Prostate gland (tissue), 2 donors: ENCODE measurements around the gene NEK4. TPM values are rescaled to one million over a fixed set of nuclear protein-coding genes. Genes with fewer than 3 reads are reported as not detected.

Source experiments
- DNase-seq: peaks from one replicate; pipeline ENCODE4 v3.0.0-alpha.2; 2019; ENCODE audit warnings: low spot score
- H3K27ac ChIP-seq, 2 donors: fragments of 200-600 bp; sonication (generic); 2 replicates each; pipeline ENCODE4 v1.5.1; 2017 to 2019
- H3K27me3 ChIP-seq: fragments of 200-600 bp; sonication (generic); replicated peaks from 2 replicates; pipeline ENCODE4 v1.5.1; 2019; ENCODE audit not compliant: insufficient read depth
- H3K36me3 ChIP-seq, 2 donors: fragments of 200-600 bp; sonication (generic); 1 replicate in 1 of 2; 2 replicates in 1 of 2; pipeline versions ENCODE4 v1.5.1 to v1.8.1; 2017 to 2019
- H3K4me1 ChIP-seq: fragments of 200-600 bp; sonication (generic); replicated peaks from 2 replicates; pipeline ENCODE4 v1.5.1; 2019
- H3K4me3 ChIP-seq, 2 donors: fragments of 200-600 bp; sonication (generic); 2 replicates each; pipeline ENCODE4 v1.5.1; 2017 to 2019
- H3K9me3 ChIP-seq: fragments of 200-600 bp; sonication (generic); 2 replicates; pipeline ENCODE4 v1.5.1; 2017
- POLR2A ChIP-seq: fragments of 450-650 bp; IDR thresholded peaks from one replicate; pipeline ENCODE4 v1.6.1; 2016; ENCODE audit warnings: antibody characterized with exemption, mild to moderate bottlenecking
- POLR2AphosphoS5 ChIP-seq: sonication (generic); formaldehyde crosslinking; IDR thresholded peaks from one replicate; pipeline ENCODE4 v1.6.1; 2017; ENCODE audit warnings: antibody characterized with exemption
- WGBS: methylation state at CpG from one replicate; pipeline ENCODE4 v1.1.5; 2018; 5-methylcytosine and 5-hydroxymethylcytosine counted together
- intact Hi-C: fragments of 100-400 bp; cut with DNase I; formaldehyde crosslinking; loops from one replicate; pipeline ENCODE4 v1.14.2; 2022
- total RNA-seq, 2 donors: library from RNA; depleted of rRNA; stranded (reverse); fragments of >200 nt; gene quantifications; one replicate each; pipeline ENCODE4 v1.1.0, GENCODE V29; 2016
- TF ChIP-seq, protein P1 (sequence below), 4 experiments: fragments of 200-600 bp in 2 of 4; fragments of 450-650 bp in 2 of 4; sonication (generic) in 2 of 4; IDR thresholded peaks; 1 replicate in 3 of 4; 2 replicates in 1 of 4; pipeline ENCODE4 v1.5.1; 2016 to 2019; ENCODE audit warnings: antibody characterized with exemption in 4 of 4, mild to moderate bottlenecking in 2 of 4, moderate library complexity in 2 of 4

Gene NEK4
- total RNA-seq = 10 to 100 TPM; 24.5 to 49.9 TPM

DNA sequence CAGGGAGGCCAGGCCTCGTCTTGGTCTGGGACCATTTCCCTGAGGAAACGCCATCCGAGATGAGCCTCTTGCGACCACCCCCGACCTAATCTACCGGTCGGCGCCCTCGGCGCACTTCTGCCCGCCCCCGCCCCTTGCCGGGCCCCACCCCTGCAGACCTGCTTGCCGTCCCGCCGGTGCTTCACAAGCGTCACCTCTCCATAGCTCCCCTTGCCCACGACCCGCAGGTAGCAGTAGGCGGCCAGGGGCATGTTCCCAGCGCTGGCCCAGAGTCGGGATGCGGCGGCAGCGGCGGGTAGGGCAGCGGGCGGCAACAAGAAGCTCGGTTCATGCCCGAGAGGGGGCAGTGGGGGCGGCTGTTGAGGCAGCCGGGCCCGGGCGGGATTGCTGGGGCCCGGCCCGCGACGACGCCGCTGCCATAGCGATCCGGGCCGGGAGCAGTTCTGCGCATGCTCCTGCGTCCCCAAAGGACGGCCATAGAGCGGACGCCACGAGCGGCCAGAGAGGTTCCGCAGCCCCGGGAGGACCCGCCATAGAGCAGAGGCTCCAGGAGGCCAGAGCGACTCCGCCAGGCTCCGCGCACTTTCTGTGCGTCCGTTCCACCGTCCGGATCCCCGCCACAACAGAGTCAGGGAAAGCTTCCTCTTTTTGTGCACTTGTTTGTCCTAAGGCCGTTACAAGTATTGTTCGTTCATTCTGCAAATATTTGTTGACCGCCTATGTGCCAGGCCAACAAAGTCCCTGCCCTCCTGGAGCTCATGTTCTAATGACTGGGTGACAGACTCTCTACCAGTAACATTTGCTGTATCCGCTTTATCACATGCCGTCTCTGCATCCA lies at the start of gene NEK4:
TSS of gene NEK4 (minus strand) at position 445 of the 838 bp plus-strand sequence. CDS start at position 251, 194 bp downstream.
- TF ChIP-seq, protein P1, sequence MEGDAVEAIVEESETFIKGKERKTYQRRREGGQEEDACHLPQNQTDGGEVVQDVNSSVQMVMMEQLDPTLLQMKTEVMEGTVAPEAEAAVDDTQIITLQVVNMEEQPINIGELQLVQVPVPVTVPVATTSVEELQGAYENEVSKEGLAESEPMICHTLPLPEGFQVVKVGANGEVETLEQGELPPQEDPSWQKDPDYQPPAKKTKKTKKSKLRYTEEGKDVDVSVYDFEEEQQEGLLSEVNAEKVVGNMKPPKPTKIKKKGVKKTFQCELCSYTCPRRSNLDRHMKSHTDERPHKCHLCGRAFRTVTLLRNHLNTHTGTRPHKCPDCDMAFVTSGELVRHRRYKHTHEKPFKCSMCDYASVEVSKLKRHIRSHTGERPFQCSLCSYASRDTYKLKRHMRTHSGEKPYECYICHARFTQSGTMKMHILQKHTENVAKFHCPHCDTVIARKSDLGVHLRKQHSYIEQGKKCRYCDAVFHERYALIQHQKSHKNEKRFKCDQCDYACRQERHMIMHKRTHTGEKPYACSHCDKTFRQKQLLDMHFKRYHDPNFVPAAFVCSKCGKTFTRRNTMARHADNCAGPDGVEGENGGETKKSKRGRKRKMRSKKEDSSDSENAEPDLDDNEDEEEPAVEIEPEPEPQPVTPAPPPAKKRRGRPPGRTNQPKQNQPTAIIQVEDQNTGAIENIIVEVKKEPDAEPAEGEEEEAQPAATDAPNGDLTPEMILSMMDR (IDR thresholded peaks at IDR 0.05) = peak in 1 of 4 experiments; percentile 26
- TF ChIP-seq POLR2AphosphoS5 (peak; percentile 84), POLR2A (peak; percentile 52)
- Histone ChIP-seq H3K27me3 (no peaks in the 10 kb centered on the region), H3K4me3 (peak within 1 kb of the TSS; percentile 79 to 96), H3K36me3 (no peaks in the 10 kb centered on the region), H3K9me3 (no peaks in the 10 kb centered on the region), H3K27ac (peak within 1 kb of the TSS; percentile 71 to 73), H3K4me1 (no peaks in the 10 kb centered on the region)
- DNase-seq = peak; percentile 90
- intact Hi-C loops = loop anchor here (10.0 kb wide), 1 partner anchor 304 kb away; no protein-coding TSS in a partner anchor
- under 1% methylated on average over 65 of the region's 67 CpGs for WGBS

DNA sequence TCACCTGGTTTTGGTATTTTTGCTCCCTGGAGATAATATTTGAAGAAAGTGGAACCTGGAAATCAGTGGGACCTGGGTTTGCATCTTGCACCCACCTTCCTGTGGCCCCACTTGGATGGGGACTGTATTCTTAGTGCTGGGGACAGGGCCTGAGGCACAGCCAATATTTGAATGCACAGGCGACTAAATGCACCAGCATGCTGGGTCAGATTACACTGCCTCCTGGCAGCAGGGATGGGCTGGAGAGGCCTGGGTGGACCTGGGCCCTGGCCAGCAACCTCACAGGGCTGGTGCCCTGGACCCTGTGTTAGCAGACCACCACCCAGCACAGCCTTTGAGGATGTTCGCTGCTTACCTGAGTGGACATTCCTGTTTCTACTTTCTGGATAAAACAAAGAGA lies 49.2 kb upstream of the NEK4 start:
- 80% methylated on average over 2 of the region's 2 CpGs for WGBS
- H3K36me3 ChIP-seq = no peaks in the 10 kb centered on the region
- H3K27me3 ChIP-seq = no peaks in the 10 kb centered on the region
- DNase-seq = no peak
- TF ChIP-seq POLR2AphosphoS5 = no peak
- TF ChIP-seq, protein P1 (IDR thresholded peaks at IDR 0.05) = no peak
- no peak overlapping the region for H3K27ac ChIP-seq
- H3K4me3 ChIP-seq = no peak overlapping the region
- intact Hi-C loops = no loop called here
- H3K9me3 ChIP-seq = no peaks in the 10 kb centered on the region
- H3K4me1 ChIP-seq = no peaks in the 10 kb centered on the region

DNA sequence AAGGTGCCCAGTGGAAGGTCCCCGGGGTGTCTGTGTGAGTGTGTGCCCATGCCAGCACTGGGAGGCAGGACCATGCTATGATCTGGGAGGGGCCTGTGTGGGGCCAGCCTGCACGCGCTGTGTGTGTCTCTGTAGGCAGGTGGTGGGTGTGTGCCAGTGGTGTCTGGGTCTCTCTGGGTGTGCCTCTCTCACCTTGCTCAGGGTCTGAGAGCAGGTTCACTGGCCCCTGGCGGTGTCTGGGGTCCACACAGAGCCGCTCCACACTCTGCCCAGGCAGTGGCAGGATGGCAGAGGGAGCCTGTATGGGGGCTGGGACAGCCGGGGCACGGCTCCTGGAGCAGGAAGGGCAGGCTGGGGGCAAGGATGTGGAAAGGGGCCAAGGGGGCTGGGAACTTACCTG lies 47.1 kb upstream of the NEK4 start:
- TF ChIP-seq, protein P1 (IDR thresholded peaks at IDR 0.05) = no peak
- TF ChIP-seq POLR2A (no peak), POLR2AphosphoS5 (no peak)
- no peak overlapping the region for H3K27ac ChIP-seq
- no peak for DNase-seq
- no peaks in the 10 kb centered on the region for H3K36me3 ChIP-seq
- intact Hi-C loops = no loop called here
- no peaks in the 10 kb centered on the region for H3K27me3 ChIP-seq
- WGBS = 91% methylated on average over 7 of the region's 7 CpGs
- H3K9me3 ChIP-seq = no peaks in the 10 kb centered on the region
- no peak overlapping the region for H3K4me3 ChIP-seq
- no peaks in the 10 kb centered on the region for H3K4me1 ChIP-seq

DNA sequence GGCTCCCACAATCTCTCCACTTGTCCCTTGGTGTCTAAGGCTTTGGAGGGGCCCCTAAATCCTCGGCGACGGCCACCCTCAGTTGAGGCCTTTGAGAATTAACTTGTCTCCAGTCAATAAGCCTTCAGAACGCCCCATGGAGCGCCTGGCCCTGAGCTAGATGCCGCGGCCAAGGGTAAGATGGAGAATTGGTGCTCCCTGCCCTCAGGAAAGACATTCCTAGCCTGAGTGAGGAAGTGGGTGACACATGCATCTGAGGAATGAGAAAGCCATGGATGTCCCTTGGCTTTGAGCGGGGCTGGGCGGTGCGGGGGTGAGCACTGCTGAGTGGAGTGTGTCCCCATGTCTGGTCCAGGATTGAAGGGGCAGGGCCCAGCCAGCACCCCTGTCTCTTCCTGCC lies 46.5 kb upstream of the NEK4 start:
- Histone ChIP-seq H3K27ac (no peak overlapping the region), H3K9me3 (no peaks in the 10 kb centered on the region), H3K36me3 (no peaks in the 10 kb centered on the region), H3K27me3 (no peaks in the 10 kb centered on the region), H3K4me3 (no peak overlapping the region), H3K4me1 (no peaks in the 10 kb centered on the region)
- DNase-seq = no peak
- intact Hi-C loops = no loop called here
- TF ChIP-seq POLR2A = no peak
- TF ChIP-seq POLR2AphosphoS5 = no peak
- TF ChIP-seq, protein P1 (IDR thresholded peaks at IDR 0.05) = no peak
- WGBS = 92% methylated on average over 10 of the region's 10 CpGs

DNA sequence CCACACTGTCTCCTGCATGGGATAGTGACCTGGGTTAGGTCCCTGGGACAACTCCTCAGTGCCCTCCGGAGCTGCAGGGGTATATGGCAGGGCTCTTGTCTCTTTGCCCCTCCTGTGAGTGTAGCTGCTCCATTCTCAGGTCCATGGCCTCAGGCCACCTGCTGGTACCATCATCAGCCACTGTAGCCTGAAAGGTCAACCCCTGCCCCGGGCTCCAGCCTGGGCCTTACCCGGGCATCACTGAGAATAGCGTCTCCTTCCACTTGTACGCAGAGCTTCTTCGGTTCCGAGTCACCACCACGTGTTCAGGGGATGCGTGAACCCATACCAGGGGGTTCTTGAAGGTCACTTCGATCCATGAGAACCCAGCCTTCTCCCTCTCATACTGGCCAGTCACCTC lies 45.9 kb upstream of the NEK4 start:
- Histone ChIP-seq H3K27ac (no peak overlapping the region), H3K36me3 (no peaks in the 10 kb centered on the region), H3K4me3 (no peak overlapping the region), H3K27me3 (no peaks in the 10 kb centered on the region), H3K9me3 (no peaks in the 10 kb centered on the region), H3K4me1 (no peaks in the 10 kb centered on the region)
- WGBS = 96% methylated on average over 10 of the region's 10 CpGs
- no peak for DNase-seq
- intact Hi-C loops = no loop called here
- TF ChIP-seq POLR2A (no peak), POLR2AphosphoS5 (no peak)
- TF ChIP-seq, protein P1 (IDR thresholded peaks at IDR 0.05) = no peak
